ENCODE data around the gene NT5C3B.

The NT5C3B gene

GRCh38 chr17:41810659-41811548 lies 25.1 kb downstream of the NT5C3B start:
- DNase-seq (ENCODE audit: low read depth in 2 of 2) = no peak

GRCh38 chr17:41806685-41807445 lies 29.2 kb downstream of the NT5C3B start:
- no peak for DNase-seq (ENCODE audit: low read depth in 2 of 2)

- no peak for DNase-seq (ENCODE audit: low read depth in 2 of 2)
Measured at GRCh38 chr17:41803049-41804020, 32.7 kb downstream of the NT5C3B start.

GRCh38 chr17:41801374-41802271 lies 34.4 kb downstream of the NT5C3B start:
- no peak for DNase-seq (ENCODE audit: low read depth in 2 of 2)

GRCh38 chr17:41800601-41801373 lies 35.2 kb downstream of the NT5C3B start:
- DNase-seq (ENCODE audit: low read depth in 2 of 2) = no peak

- no peak for DNase-seq (ENCODE audit: low read depth in 2 of 2)
Measured at GRCh38 chr17:41799366-41799765, 36.7 kb downstream of the NT5C3B start.

- no peak for DNase-seq (ENCODE audit: low read depth in 2 of 2)
Measured at GRCh38 chr17:41797377-41797776, 38.7 kb downstream of the NT5C3B start.

GRCh38 chr17:41796121-41796895 lies 39.7 kb downstream of the NT5C3B start:
- DNase-seq (ENCODE audit: low read depth in 2 of 2) = no peak

- no peak for DNase-seq (ENCODE audit: low read depth in 2 of 2)
Measured at GRCh38 chr17:41794540-41794975, 41.5 kb downstream of the NT5C3B start.

GRCh38 chr17:41793784-41794539 lies 42.1 kb downstream of the NT5C3B start:
- no peak for DNase-seq (ENCODE audit: low read depth in 2 of 2)

- DNase-seq (ENCODE audit: low read depth in 2 of 2) = no peak
Measured at GRCh38 chr17:41792845-41793783, 42.9 kb downstream of the NT5C3B start.

GRCh38 chr17:41787021-41787418 lies 49.0 kb downstream of the NT5C3B start:
- DNase-seq (ENCODE audit: low read depth in 2 of 2) = no peak

GRCh38 chr17:41786227-41787020 lies 49.6 kb downstream of the NT5C3B start, which contains the start of gene JUP:
TSS of gene JUP (minus strand) at chr17:41786711. CDS start at chr17:41771854, 14,857 bp downstream.
- DNase-seq (ENCODE audit: low read depth in 2 of 2) = peak; percentile 98

GRCh38 chr17:41785859-41786226 lies 50.2 kb downstream of the NT5C3B start:
- DNase-seq (ENCODE audit: low read depth in 2 of 2) = no peak

GRCh38 chr17:41785091-41785858 lies 50.8 kb downstream of the NT5C3B start:
- no peak for DNase-seq (ENCODE audit: low read depth in 2 of 2)

Measured in fibroblast of skin of left quadriceps (primary cell).